HFFc6 (cell line): ENCODE data around the gene NLRP3. TPM values are rescaled to one million over a fixed set of nuclear protein-coding genes. Genes with fewer than 3 reads are reported as not detected.
A peak's percentile ranks its signal among the peaks of the same experiment; 100 is the strongest.
"Not testable (repeated sequence)": the region's sequence is repeated elsewhere in the genome, so short reads cannot be mapped to it uniquely, and the experiment has no call there.

Source experiments
- DNase-seq: peaks from one replicate; pipeline ENCODE4 v3.0.0-alpha.2; 2018
- H3K27ac Mint-ChIP-seq: 2 replicates; pipeline ENCODE4 v1.8.0; 2020; ENCODE audit warnings: mild to moderate bottlenecking, mixed read lengths
- H3K27me3 Mint-ChIP-seq: 2 replicates; pipeline ENCODE4 v1.8.0; 2021; ENCODE audit warnings: mild to moderate bottlenecking, moderate library complexity, mixed read lengths; ENCODE audit not compliant: insufficient read depth
- H3K36me3 Mint-ChIP-seq: 2 replicates; pipeline ENCODE4 v1.8.0; 2021; ENCODE audit warnings: low read depth, mixed read lengths
- H3K4me1 Mint-ChIP-seq: 2 replicates; pipeline ENCODE4 v1.8.0; 2020; ENCODE audit warnings: low read depth, mixed read lengths
- H3K4me3 Mint-ChIP-seq: 2 replicates; pipeline ENCODE4 v1.8.0; 2020; ENCODE audit warnings: mild to moderate bottlenecking, moderate library complexity, mixed read lengths
- H3K9me3 Mint-ChIP-seq: 2 replicates; pipeline ENCODE4 v1.8.0; 2020; ENCODE audit warnings: mild to moderate bottlenecking, mixed read lengths
- long read RNA-seq: library from polyadenylated mRNA; unstranded; transcript quantifications from one replicate; pipeline ENCODE4 v2.0.0, GENCODE V29; 2019
- total RNA-seq, 6 experiments: library from RNA; stranded (reverse); fragmentation: NEBNext Ultra II Directional; extraction: Animal tissue kit (Norgen Biotek cat#: 25700); gene quantifications; 2 replicates in 1 of 6; 3 replicates in 5 of 6; pipeline ENCODE4 v1.2.3, GENCODE V29; 2021
- TF ChIP-seq, protein P1 (sequence below): fragments of 200-600 bp; sonication (generic); IDR thresholded peaks from 2 replicates; pipeline ENCODE4 v1.5.0; 2021; ENCODE audit warnings: antibody characterized with exemption, mild to moderate bottlenecking

NLRP3 gene
- total RNA-seq: 1 to 10 TPM in 4 of 6 experiments, under 1 TPM in 2; 0.33 to 5.2 (median 4.3) TPM
- long read RNA-seq: 0 reads

GRCh38 chr1:247415423-247416361 is at the start of gene NLRP3:
Gene NLRP3 (plus strand): TSS chr1:247416173. CDS start chr1:247418801, 2,628 bp downstream.
- Mint-ChIP-seq H3K36me3 (peaks cover 4% of the 10 kb centered on the region; the same call in 1 of the 2 replicates), H3K27ac (peak within 1 kb of the TSS; percentile 74)
- DNase-seq: no peak

GRCh38 chr1:247366345-247366744 is 49.6 kb upstream of the NLRP3 start:
- H3K36me3 Mint-ChIP-seq, H3K9me3 Mint-ChIP-seq, DNase-seq, H3K4me3 Mint-ChIP-seq, H3K27me3 Mint-ChIP-seq, H3K27ac Mint-ChIP-seq: not testable (repeated sequence)
- peaks cover 23% of the 10 kb centered on the region for H3K4me1 Mint-ChIP-seq

More at GRCh38 chr1:247415423-247416361, at the start of gene NLRP3:
- Mint-ChIP-seq H3K27me3 (peaks cover 1% of the 10 kb centered on the region), H3K4me1 (peaks cover 64% of the 10 kb centered on the region; the same call in 1 of the 2 replicates), H3K4me3 (peak within 1 kb of the TSS; percentile 84), H3K9me3 (no peaks in the 10 kb centered on the region; the same call in 1 of the 2 replicates)
- TF ChIP-seq, protein P1, sequence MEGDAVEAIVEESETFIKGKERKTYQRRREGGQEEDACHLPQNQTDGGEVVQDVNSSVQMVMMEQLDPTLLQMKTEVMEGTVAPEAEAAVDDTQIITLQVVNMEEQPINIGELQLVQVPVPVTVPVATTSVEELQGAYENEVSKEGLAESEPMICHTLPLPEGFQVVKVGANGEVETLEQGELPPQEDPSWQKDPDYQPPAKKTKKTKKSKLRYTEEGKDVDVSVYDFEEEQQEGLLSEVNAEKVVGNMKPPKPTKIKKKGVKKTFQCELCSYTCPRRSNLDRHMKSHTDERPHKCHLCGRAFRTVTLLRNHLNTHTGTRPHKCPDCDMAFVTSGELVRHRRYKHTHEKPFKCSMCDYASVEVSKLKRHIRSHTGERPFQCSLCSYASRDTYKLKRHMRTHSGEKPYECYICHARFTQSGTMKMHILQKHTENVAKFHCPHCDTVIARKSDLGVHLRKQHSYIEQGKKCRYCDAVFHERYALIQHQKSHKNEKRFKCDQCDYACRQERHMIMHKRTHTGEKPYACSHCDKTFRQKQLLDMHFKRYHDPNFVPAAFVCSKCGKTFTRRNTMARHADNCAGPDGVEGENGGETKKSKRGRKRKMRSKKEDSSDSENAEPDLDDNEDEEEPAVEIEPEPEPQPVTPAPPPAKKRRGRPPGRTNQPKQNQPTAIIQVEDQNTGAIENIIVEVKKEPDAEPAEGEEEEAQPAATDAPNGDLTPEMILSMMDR: no peak

DNA sequence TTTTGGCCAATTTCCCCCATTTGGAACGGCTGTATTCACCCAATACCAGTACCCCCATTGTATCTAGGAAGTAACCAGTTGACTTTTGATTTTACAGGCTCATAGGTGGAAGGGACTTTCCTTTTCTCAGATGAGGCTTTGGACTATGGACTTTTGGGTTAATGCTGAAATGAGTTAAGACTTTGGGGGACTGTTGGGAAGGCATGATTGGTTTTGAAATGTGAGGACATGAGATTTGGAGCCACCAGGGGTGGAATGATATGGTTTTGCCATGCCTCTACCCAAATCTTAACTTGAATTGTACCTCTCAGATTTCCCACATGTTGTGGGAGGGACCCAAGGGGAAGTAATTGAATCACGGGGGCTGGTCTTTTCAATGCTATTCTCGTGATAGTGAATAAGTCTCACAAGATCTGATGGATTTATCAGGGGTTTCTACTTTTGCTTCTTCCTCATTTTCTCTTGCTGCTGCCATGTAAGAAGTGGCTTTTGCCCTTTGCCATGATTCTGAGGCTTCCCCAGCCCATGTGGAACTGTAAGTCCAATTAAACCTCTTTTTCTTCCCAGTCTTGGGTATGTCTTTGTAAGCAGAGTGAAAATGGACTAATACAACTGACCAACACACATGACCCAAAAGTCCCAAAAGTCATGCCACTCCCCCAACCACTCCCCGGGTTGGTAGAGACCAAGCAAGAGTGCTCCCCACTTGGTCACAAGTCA is 48.9 kb upstream of the NLRP3 start:
- TF ChIP-seq, protein P1: no peak
- H3K27ac Mint-ChIP-seq: peak overlapping the region; percentile 56; the same call in 1 of the 2 replicates
- peaks cover 6% of the 10 kb centered on the region; the same call in 1 of the 2 replicates for H3K27me3 Mint-ChIP-seq
- peaks cover 6% of the 10 kb centered on the region for H3K9me3 Mint-ChIP-seq
- H3K4me1 Mint-ChIP-seq: peaks cover 22% of the 10 kb centered on the region
- H3K4me3 Mint-ChIP-seq: no peak overlapping the region
- DNase-seq: no peak
- peaks cover 5% of the 10 kb centered on the region; the same call in 1 of the 2 replicates for H3K36me3 Mint-ChIP-seq

- H3K4me1 Mint-ChIP-seq: peaks cover 22% of the 10 kb centered on the region
- peaks cover 6% of the 10 kb centered on the region; the same call in 1 of the 2 replicates for H3K27me3 Mint-ChIP-seq
- peak; percentile 10 for DNase-seq
- H3K27ac Mint-ChIP-seq: peak overlapping the region; percentile 56
- peaks cover 5% of the 10 kb centered on the region; the same call in 1 of the 2 replicates for H3K36me3 Mint-ChIP-seq
- peaks cover 6% of the 10 kb centered on the region for H3K9me3 Mint-ChIP-seq
- H3K4me3 Mint-ChIP-seq: no peak overlapping the region
- TF ChIP-seq, protein P1: no peak
Observed at GRCh38 chr1:247367786-247368422, 48.1 kb upstream of the NLRP3 start.

DNA sequence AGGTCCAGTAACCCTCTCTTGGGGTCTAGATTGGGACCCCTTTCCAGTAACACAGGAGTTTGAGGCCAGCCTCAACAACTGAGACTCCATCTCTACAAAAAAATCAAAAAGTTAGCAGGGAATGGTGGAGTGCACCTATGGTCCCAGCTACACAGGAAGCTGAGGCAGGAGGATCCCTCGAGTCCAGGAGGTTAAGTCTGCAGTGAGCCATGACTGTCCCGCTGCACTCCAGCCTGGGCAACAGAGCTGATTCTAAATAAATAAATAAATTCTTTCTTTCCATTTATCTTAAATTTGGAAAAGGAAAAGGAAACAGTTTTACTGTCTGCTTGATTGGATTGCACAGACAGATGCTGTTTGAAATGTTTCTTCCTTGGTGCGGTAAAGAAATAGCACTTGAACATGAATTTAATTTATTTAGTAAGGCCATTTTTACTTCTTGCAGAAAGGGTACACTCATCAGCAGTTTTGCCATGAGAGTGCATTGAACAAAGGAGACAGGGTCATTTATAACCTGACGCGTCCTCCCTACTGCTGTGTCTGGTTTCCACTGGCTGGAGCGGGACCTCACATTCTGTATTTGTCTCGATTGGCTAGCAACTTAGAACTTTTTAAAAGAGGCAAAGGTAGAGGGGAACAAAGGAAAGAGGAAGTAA is 47.4 kb upstream of the NLRP3 start:
- H3K9me3 Mint-ChIP-seq: peaks cover 6% of the 10 kb centered on the region
- H3K36me3 Mint-ChIP-seq: peaks cover 5% of the 10 kb centered on the region; the same call in 1 of the 2 replicates
- no peak overlapping the region for H3K4me3 Mint-ChIP-seq
- no peak for DNase-seq
- TF ChIP-seq, protein P1: no peak
- H3K27ac Mint-ChIP-seq: peak overlapping the region; percentile 56; the same call in 1 of the 2 replicates
- H3K27me3 Mint-ChIP-seq: peaks cover 6% of the 10 kb centered on the region; the same call in 1 of the 2 replicates
- peaks cover 22% of the 10 kb centered on the region for H3K4me1 Mint-ChIP-seq
